ENCODE data around the gene SCAANT1. TPM values are rescaled to one million over a fixed set of nuclear protein-coding genes. Genes with fewer than 3 reads are reported as not detected.

SCAANT1 gene
- total RNA-seq, 1 experiment from 2014 or later = not detected

DNA sequence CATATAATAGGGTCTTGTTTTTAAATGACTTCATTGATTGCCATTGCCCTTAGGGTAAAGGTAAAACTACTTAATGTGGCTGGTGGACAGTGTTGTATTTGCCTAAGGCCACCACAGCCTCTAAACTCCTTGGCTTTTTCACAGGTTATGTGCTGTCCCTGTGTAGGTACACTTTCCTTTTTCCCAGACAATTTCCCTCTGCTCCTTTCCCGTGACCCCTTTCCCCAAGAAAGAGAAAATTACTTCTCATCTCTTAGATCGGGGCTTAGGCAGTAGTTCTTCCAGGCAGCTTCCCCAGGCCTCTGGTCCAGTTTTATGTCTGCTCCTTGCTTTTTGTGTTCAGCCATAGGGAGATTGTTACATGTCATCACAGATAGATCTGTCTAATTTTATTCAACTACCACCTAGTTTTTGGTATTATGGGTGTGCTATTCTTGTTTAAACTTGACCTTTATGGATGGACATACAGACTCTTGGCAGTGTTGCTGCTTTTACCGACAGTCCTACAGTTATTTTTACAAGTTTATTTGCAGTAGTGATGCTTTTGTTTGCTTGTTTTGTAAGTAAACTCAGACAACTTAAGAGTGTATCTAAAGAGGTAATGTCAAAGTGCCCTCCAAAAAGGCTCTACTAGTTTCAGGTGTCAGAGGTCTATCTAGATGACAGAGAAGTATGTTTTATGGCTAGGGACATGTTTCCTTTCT lies 20.5 kb upstream of the SCAANT1 start:
- Histone ChIP-seq H2BK5ac (ENCODE audit: insufficient read length, low read length) (no peak overlapping the region), H3K9ac (ENCODE audit: extremely low read depth, insufficient read length, low read length) (no peak overlapping the region), H3K4me2 (ENCODE audit: insufficient read depth, insufficient read length, low read length) (no peak overlapping the region), H4K20me1 (ENCODE audit: control insufficient read depth, insufficient read depth, insufficient read length) (peaks cover 2% of the 10 kb centered on the region), H3K4ac (ENCODE audit: low read depth, low read length) (no peak overlapping the region), H2BK15ac (ENCODE audit: low read depth, low read length) (no peak overlapping the region), H3K18ac (ENCODE audit: insufficient read length, low read depth, low read length) (no peak overlapping the region), H4K8ac (replicated peaks; ENCODE audit: insufficient read length, low read depth, low read length) (no peak overlapping the region), H2AFZ (ENCODE audit: low read length) (no peak overlapping the region), H2BK120ac (ENCODE audit: low read depth, low read length, poor library complexity, severe bottlenecking) (no peak overlapping the region), H2BK12ac (ENCODE audit: insufficient read length, low read depth, low read length) (no peak overlapping the region), H3K27me3 (ENCODE audit: insufficient read depth, low read length) (no peaks in the 10 kb centered on the region), H3K9me3 (ENCODE audit: control insufficient read depth, low read depth, low read length) (no peaks in the 10 kb centered on the region), H3K56ac (ENCODE audit: insufficient read length, low read depth, low read length) (no peak overlapping the region), H2AK5ac (ENCODE audit: insufficient read length, low read length) (no peak overlapping the region), H3K14ac (ENCODE audit: insufficient read depth, low read length) (no peak overlapping the region), H3K79me2 (ENCODE audit: insufficient read depth, low read length) (no peaks in the 10 kb centered on the region), H3K23ac (ENCODE audit: insufficient read length, low read depth, low read length) (no peak overlapping the region), H4K5ac (ENCODE audit: insufficient read length, low read depth, low read length) (no peak overlapping the region), H3K23me2 (ENCODE audit: insufficient read length, low read depth, low read length, poor library complexity, severe bottlenecking) (no peaks in the 10 kb centered on the region), H3K79me1 (ENCODE audit: insufficient read depth, low read depth, low read length, poor library complexity, severe bottlenecking) (peaks cover 3% of the 10 kb centered on the region), H4K91ac (ENCODE audit: insufficient read length, low read depth, low read length) (no peak overlapping the region), H3T11ph (ENCODE audit: low read length) (no peak overlapping the region), H3K27ac (ENCODE audit: insufficient read length, low read depth, low read length) (no peak overlapping the region), H2BK20ac (ENCODE audit: low read depth, low read length, poor library complexity, severe bottlenecking) (no peak overlapping the region), H3K4me1 (ENCODE audit: insufficient read depth, low read length) (peaks cover 4% of the 10 kb centered on the region; the same call in 1 of the 2 replicates)
- Mint-ChIP-seq H3K9me3 (no peaks in the 10 kb centered on the region), H3K27me3 (ENCODE audit: low read depth) (no peaks in the 10 kb centered on the region), H3K4me3 (no peak overlapping the region), H3K27ac (peak overlapping the region in 2 of 3 experiments; percentile 76 to 85; a peak in 4 of 7 replicates), H3K4me1 (peaks cover 31 to 35% of the 10 kb centered on the region in 2 experiments), H3K36me3 (ENCODE audit: insufficient read depth in 1 of 3, low read depth in 3 of 3) (no peaks in the 10 kb centered on the region)
- WGBS (ENCODE audit: extremely low coverage, insufficient read length, low lambda C conversion rate) = no CpG with 5 or more reads among the region's 3 CpGs
- TF ChIP-seq, protein P1, sequence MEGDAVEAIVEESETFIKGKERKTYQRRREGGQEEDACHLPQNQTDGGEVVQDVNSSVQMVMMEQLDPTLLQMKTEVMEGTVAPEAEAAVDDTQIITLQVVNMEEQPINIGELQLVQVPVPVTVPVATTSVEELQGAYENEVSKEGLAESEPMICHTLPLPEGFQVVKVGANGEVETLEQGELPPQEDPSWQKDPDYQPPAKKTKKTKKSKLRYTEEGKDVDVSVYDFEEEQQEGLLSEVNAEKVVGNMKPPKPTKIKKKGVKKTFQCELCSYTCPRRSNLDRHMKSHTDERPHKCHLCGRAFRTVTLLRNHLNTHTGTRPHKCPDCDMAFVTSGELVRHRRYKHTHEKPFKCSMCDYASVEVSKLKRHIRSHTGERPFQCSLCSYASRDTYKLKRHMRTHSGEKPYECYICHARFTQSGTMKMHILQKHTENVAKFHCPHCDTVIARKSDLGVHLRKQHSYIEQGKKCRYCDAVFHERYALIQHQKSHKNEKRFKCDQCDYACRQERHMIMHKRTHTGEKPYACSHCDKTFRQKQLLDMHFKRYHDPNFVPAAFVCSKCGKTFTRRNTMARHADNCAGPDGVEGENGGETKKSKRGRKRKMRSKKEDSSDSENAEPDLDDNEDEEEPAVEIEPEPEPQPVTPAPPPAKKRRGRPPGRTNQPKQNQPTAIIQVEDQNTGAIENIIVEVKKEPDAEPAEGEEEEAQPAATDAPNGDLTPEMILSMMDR (conservative IDR thresholded peaks at IDR 0.05) = no peak
- DNase-seq = no peak

All from H9 (cell line).